HFFc6 (cell line): ENCODE data around the gene NHEJ1. TPM values are rescaled to one million over a fixed set of nuclear protein-coding genes. Genes with fewer than 3 reads are reported as not detected.

Experiments
- DNase-seq: peaks from one replicate; pipeline ENCODE4 v3.0.0-alpha.2; 2018
- H3K27ac Mint-ChIP-seq: 2 replicates; pipeline ENCODE4 v1.8.0; 2020; ENCODE audit warnings: mild to moderate bottlenecking, mixed read lengths
- H3K27me3 Mint-ChIP-seq: 2 replicates; pipeline ENCODE4 v1.8.0; 2021; ENCODE audit warnings: mild to moderate bottlenecking, moderate library complexity, mixed read lengths; ENCODE audit not compliant: insufficient read depth
- H3K36me3 Mint-ChIP-seq: 2 replicates; pipeline ENCODE4 v1.8.0; 2021; ENCODE audit warnings: low read depth, mixed read lengths
- H3K4me1 Mint-ChIP-seq: 2 replicates; pipeline ENCODE4 v1.8.0; 2020; ENCODE audit warnings: low read depth, mixed read lengths
- H3K4me3 Mint-ChIP-seq: 2 replicates; pipeline ENCODE4 v1.8.0; 2020; ENCODE audit warnings: mild to moderate bottlenecking, moderate library complexity, mixed read lengths
- H3K9me3 Mint-ChIP-seq: 2 replicates; pipeline ENCODE4 v1.8.0; 2020; ENCODE audit warnings: mild to moderate bottlenecking, mixed read lengths
- CTCF ChIP-seq: fragments of 200-600 bp; sonication (generic); IDR thresholded peaks from 2 replicates; pipeline ENCODE4 v1.5.0; 2021; ENCODE audit warnings: antibody characterized with exemption, mild to moderate bottlenecking
- total RNA-seq, 6 experiments: library from RNA; stranded (reverse); fragmentation: NEBNext Ultra II Directional; extraction: Animal tissue kit (Norgen Biotek cat#: 25700); gene quantifications; 2 replicates in 1 of 6; 3 replicates in 5 of 6; pipeline ENCODE4 v1.2.3, GENCODE V29; 2021

Gene NHEJ1
- total RNA-seq, 6 experiments from 2014 or later = 12.0 to 16.6 (median 14.1) TPM

GRCh38 chr2:219140722-219141121, 19.9 kb downstream of the NHEJ1 start:
- TF ChIP-seq CTCF = no peak
- Mint-ChIP-seq H3K27me3 (no peaks in the 10 kb centered on the region; the same call in 1 of the 2 replicates), H3K9me3 (no peaks in the 10 kb centered on the region), H3K4me3 (no peak overlapping the region), H3K4me1 (peaks cover 24% of the 10 kb centered on the region), H3K36me3 (peaks cover 13% of the 10 kb centered on the region), H3K27ac (no peak overlapping the region)
- no peak for DNase-seq

GRCh38 chr2:219133976-219134375, 26.6 kb downstream of the NHEJ1 start:
- Mint-ChIP-seq H3K27ac (no peak overlapping the region), H3K4me1 (no peaks in the 10 kb centered on the region), H3K27me3 (no peaks in the 10 kb centered on the region; the same call in none of the 2 replicates), H3K4me3 (no peak overlapping the region), H3K36me3 (peaks cover 7% of the 10 kb centered on the region; the same call in 1 of the 2 replicates), H3K9me3 (no peaks in the 10 kb centered on the region)
- DNase-seq = no peak
- no peak for TF ChIP-seq CTCF

- H3K36me3 Mint-ChIP-seq = peaks cover 7% of the 10 kb centered on the region; the same call in 1 of the 2 replicates
- no peaks in the 10 kb centered on the region; the same call in 1 of the 2 replicates for H3K27me3 Mint-ChIP-seq
- H3K27ac Mint-ChIP-seq = no peak overlapping the region
- no peak overlapping the region for H3K4me3 Mint-ChIP-seq
- TF ChIP-seq CTCF = no peak
- no peaks in the 10 kb centered on the region for H3K9me3 Mint-ChIP-seq
- DNase-seq = no peak
- H3K4me1 Mint-ChIP-seq = no peaks in the 10 kb centered on the region
Observed at GRCh38 chr2:219131744-219132143, 28.9 kb downstream of the NHEJ1 start.

- no peak for DNase-seq
- Mint-ChIP-seq H3K9me3 (no peaks in the 10 kb centered on the region), H3K27ac (no peak overlapping the region), H3K4me1 (peaks cover 4% of the 10 kb centered on the region), H3K36me3 (peaks cover 7% of the 10 kb centered on the region; the same call in 1 of the 2 replicates), H3K27me3 (no peaks in the 10 kb centered on the region; the same call in 1 of the 2 replicates), H3K4me3 (no peak overlapping the region)
- TF ChIP-seq CTCF = no peak
Observed at GRCh38 chr2:219131327-219131726, 29.3 kb downstream of the NHEJ1 start.

- Mint-ChIP-seq H3K27me3 (no peaks in the 10 kb centered on the region; the same call in none of the 2 replicates), H3K4me1 (peaks cover 21% of the 10 kb centered on the region), H3K9me3 (no peaks in the 10 kb centered on the region), H3K36me3 (peaks cover 7% of the 10 kb centered on the region; the same call in 1 of the 2 replicates), H3K27ac (no peak overlapping the region), H3K4me3 (no peak overlapping the region)
- no peak for TF ChIP-seq CTCF
- DNase-seq = no peak
Observed at GRCh38 chr2:219129589-219129988, 31.0 kb downstream of the NHEJ1 start.

- Mint-ChIP-seq H3K4me1 (peaks cover 31% of the 10 kb centered on the region), H3K9me3 (no peaks in the 10 kb centered on the region), H3K27ac (no peak overlapping the region), H3K4me3 (no peak overlapping the region), H3K36me3 (no peaks in the 10 kb centered on the region), H3K27me3 (no peaks in the 10 kb centered on the region; the same call in none of the 2 replicates)
- DNase-seq = no peak
- TF ChIP-seq CTCF = no peak
Observed at GRCh38 chr2:219128396-219128795, 32.2 kb downstream of the NHEJ1 start.
